Thyroid gland (tissue), 4 donors: Measurements from ENCODE around the gene MITF. TPM values are rescaled to one million over a fixed set of nuclear protein-coding genes. Genes with fewer than 3 reads are reported as not detected.

Experiments
- DNase-seq, 2 donors: peaks; one replicate each; pipeline ENCODE4 v3.0.0-alpha.2; 2019
- H3K27ac ChIP-seq, 3 donors: fragments of 200-600 bp; sonication (generic); 1 replicate in 2 of 3; 2 replicates in 1 of 3; pipeline ENCODE4 v1.5.1; 2016 to 2019; ENCODE audit warnings: mild to moderate bottlenecking in 1 of 3, moderate library complexity in 1 of 3
- H3K27me3 ChIP-seq: fragments of 200-600 bp; sonication (generic); one replicate; pipeline ENCODE4 v1.5.1; 2019
- H3K36me3 ChIP-seq, 2 donors: fragments of 200-600 bp; sonication (generic); one replicate each; pipeline ENCODE4 v1.5.1; 2016 to 2019
- H3K4me1 ChIP-seq, 2 donors: fragments of 200-600 bp; sonication (generic); one replicate each; pipeline ENCODE4 v1.5.1; 2017 to 2019
- H3K4me3 ChIP-seq, 3 donors: fragments of 200-600 bp; sonication (generic); replicated peaks in 1 of 3; 1 replicate in 2 of 3; 2 replicates in 1 of 3; pipeline ENCODE4 v1.5.1; 2016; ENCODE audit warnings: mild to moderate bottlenecking in 1 of 3
- H3K9me3 ChIP-seq: fragments of 200-600 bp; sonication (generic); one replicate; pipeline ENCODE4 v1.5.1; 2017
- POLR2A ChIP-seq, 2 donors: fragments of 450-650 bp; IDR thresholded peaks; one replicate each; pipeline ENCODE4 v1.6.1; 2017; ENCODE audit warnings: antibody characterized with exemption in 2 of 2, mild to moderate bottlenecking in 2 of 2, moderate library complexity in 1 of 2
- WGBS, 2 donors: methylation state at CpG; one replicate each; pipeline ENCODE4 v1.1.5; 2017; 5-methylcytosine and 5-hydroxymethylcytosine counted together
- intact Hi-C: fragments of 100-400 bp; cut with DNase I; formaldehyde crosslinking; loops from one replicate; pipeline ENCODE4 v1.15.1; 2023
- total RNA-seq, 4 donors: library from RNA; depleted of rRNA; stranded (reverse); fragments of >200 nt; gene quantifications; one replicate each; pipeline ENCODE4 v1.2.3, GENCODE V29; 2016
- TF ChIP-seq, protein P1 (sequence below), 6 experiments: fragments of 200-600 bp in 3 of 6; fragments of 450-650 bp in 3 of 6; sonication (generic) in 3 of 6; IDR thresholded peaks; one replicate each; pipeline ENCODE4 v1.5.1; 2016 to 2019; ENCODE audit warnings: antibody characterized with exemption in 6 of 6, mild to moderate bottlenecking in 2 of 6, inconsistent platforms in 1 of 6, moderate library complexity in 1 of 6

MITF gene
- total RNA-seq, 4 donors from 2014 or later, result 22.4 to 52.1 (median 26.4) TPM

DNA sequence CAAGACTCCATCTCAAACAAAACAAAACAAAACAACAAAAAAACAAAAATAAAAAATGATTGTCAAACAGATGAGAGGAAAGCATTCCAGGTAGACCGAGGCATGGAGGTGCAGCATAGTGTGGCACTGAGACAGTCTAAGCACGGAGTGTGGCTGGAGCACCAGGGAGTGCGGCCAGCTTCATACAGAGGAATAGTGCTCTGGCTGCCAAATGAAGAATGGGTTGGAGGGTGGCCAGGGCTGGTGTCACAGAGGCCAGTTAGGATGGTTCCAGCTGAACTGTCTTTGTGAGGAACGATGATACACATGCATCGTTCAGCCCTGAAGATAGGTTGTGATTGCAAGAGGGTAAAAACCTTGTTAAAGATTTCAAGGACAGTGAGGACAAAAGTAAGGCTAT, 28.3 kb downstream of the MITF start:
- Histone ChIP-seq H3K9me3 (no peaks in the 10 kb centered on the region), H3K4me1 (peaks cover 26 to 44% of the 10 kb centered on the region in 2 donors), H3K27ac (no peak overlapping the region), H3K27me3 (no peaks in the 10 kb centered on the region), H3K36me3 (no peaks in the 10 kb centered on the region), H3K4me3 (no peak overlapping the region)
- intact Hi-C loops, result no loop called here
- 60 to 62% methylated on average over 5 of the region's 5 CpGs for WGBS, 2 donors
- DNase-seq, result peak; percentile 11 to 35
- no peak for TF ChIP-seq POLR2A (IDR thresholded peaks at IDR 0.05)
- TF ChIP-seq, protein P1, sequence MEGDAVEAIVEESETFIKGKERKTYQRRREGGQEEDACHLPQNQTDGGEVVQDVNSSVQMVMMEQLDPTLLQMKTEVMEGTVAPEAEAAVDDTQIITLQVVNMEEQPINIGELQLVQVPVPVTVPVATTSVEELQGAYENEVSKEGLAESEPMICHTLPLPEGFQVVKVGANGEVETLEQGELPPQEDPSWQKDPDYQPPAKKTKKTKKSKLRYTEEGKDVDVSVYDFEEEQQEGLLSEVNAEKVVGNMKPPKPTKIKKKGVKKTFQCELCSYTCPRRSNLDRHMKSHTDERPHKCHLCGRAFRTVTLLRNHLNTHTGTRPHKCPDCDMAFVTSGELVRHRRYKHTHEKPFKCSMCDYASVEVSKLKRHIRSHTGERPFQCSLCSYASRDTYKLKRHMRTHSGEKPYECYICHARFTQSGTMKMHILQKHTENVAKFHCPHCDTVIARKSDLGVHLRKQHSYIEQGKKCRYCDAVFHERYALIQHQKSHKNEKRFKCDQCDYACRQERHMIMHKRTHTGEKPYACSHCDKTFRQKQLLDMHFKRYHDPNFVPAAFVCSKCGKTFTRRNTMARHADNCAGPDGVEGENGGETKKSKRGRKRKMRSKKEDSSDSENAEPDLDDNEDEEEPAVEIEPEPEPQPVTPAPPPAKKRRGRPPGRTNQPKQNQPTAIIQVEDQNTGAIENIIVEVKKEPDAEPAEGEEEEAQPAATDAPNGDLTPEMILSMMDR (IDR thresholded peaks at IDR 0.05), result no peak

DNA sequence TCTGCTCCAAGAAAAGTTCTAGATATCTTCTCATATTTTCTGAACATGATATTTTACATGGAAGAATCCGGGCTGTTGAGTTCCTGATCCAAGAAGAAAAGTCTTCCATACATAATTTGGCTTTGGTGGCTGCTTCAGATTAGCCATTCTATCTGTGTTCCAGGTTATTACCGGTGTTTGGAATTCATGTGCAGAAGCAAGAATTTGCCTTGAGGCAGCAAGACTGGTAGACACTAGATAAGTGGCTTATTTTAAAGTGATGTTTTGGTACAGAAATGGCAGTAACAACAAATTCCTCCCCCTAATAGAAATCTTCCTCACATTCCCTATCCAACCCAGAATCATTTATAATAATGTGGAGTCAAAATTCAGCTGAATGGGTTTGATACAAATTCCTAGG, 29.2 kb downstream of the MITF start:
- WGBS, 2 donors, result 96% methylated on average over 2 of the region's 2 CpGs
- no peak for TF ChIP-seq POLR2A (IDR thresholded peaks at IDR 0.05)
- TF ChIP-seq, protein P1 (IDR thresholded peaks at IDR 0.05), result no peak
- no peak overlapping the region for H3K27ac ChIP-seq

DNA sequence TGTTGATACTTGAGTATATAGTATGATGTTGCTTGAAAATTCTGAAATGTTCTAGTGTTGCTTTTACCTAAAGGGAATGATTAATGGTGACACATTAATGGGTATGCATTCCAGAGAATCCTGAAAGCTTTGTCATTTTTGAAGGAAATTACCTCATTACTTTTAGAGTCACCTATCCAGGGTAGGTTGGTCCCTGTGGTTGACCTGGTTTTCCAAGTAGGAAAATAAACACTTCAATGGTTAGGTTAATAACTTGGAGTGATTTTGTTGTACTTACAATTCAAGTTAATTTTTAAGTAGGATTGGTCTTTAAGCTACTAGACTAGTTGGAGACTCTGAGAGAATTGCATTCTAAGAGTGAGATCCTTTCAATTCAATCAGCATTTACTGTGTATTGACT, 31.0 kb downstream of the MITF start:
- Histone ChIP-seq H3K4me1 (peaks cover 14 to 26% of the 10 kb centered on the region in 2 donors), H3K36me3 (no peaks in the 10 kb centered on the region), H3K27ac (peak overlapping the region in 2 of 3 donors; percentile 40 to 67), H3K4me3 (no peak overlapping the region), H3K9me3 (no peaks in the 10 kb centered on the region), H3K27me3 (no peaks in the 10 kb centered on the region)
- no peak for DNase-seq
- TF ChIP-seq, protein P1 (IDR thresholded peaks at IDR 0.05), result no peak
- TF ChIP-seq POLR2A (IDR thresholded peaks at IDR 0.05), result no peak
- intact Hi-C loops, result no loop called here

More for the DNA sequence above, 29.2 kb downstream of the MITF start:
- Histone ChIP-seq H3K4me1 (peaks cover 23 to 39% of the 10 kb centered on the region in 2 donors), H3K27me3 (no peaks in the 10 kb centered on the region), H3K9me3 (no peaks in the 10 kb centered on the region), H3K36me3 (no peaks in the 10 kb centered on the region), H3K4me3 (no peak overlapping the region)
- no peak for DNase-seq
- intact Hi-C loops, result no loop called here

DNA sequence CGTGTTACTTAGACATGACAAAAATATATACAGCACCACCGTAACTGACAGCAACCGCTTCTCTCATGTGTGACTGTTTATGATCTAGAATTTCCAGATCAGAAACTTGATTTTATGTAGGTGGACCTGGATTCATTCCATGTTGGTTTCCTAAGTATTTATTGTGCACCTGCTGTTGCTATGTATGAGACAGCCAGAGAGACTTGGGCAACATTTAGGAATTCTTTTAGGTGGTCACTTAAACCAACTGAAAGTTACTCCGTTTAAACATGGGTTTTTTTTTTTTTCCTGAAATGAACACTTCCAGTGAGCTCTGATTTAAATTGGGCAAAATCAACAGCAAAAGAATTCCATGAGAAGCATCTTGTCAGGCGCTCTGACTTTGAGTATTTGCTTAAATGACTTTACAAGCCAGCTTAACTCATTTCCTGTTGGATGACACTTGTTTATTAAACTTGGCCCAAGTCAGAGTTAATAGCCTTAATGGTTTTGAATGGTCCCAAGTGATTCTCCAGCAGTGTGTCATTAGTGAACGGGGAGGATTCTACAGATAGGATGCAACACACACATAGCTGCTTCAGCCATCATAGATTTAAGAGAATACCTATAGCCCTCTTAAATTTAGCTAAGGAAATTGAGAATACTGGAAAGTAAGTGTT, 31.8 kb downstream of the MITF start:
- Histone ChIP-seq H3K4me1 (peaks cover 14 to 22% of the 10 kb centered on the region in 2 donors), H3K27ac (peak overlapping the region in 2 of 3 donors; percentile 40 to 67), H3K4me3 (no peak overlapping the region), H3K27me3 (no peaks in the 10 kb centered on the region), H3K36me3 (no peaks in the 10 kb centered on the region), H3K9me3 (no peaks in the 10 kb centered on the region)
- no peak for DNase-seq
- 58 to 66% methylated on average over 6 of the region's 6 CpGs for WGBS, 2 donors
- intact Hi-C loops, result no loop called here
- TF ChIP-seq, protein P1 (IDR thresholded peaks at IDR 0.05), result no peak
- TF ChIP-seq POLR2A (IDR thresholded peaks at IDR 0.05), result no peak

DNA sequence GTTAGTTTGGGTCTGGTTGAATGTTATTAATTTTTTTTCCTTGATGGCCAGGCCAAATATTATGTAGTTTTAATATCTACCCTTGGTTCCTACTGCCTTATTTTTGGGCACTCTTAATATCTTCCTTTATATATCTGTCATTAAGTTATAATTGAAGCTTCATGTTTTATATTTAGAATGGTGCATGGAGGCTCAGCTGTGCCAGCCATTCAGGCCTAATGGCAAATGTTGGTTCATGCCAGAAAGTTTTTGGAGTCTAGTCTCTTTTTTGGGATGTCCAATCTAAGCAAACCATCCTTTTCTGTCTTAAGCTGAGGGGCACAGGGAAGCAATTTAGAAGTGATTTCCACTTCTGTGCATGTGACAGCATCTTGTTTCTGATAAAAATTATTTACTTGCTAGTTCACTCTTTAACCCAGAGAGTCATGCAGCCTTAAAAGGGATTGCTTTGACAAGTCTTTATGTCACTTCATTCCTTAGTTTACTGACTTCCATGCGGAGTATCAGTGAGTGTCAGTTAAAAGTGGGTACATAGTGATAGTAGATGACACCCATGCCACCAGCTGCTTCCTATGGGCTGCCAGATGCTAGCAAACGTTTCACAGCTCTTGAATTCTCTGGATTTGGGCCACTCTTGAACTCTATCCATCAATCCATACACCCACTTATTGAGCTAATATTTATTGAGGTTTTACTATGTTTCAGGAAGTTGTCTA, 33.0 kb downstream of the MITF start:
- Histone ChIP-seq H3K9me3 (no peaks in the 10 kb centered on the region), H3K4me1 (peaks cover 14 to 21% of the 10 kb centered on the region in 2 donors), H3K4me3 (no peak overlapping the region), H3K27me3 (no peaks in the 10 kb centered on the region), H3K27ac (no peak overlapping the region), H3K36me3 (no peaks in the 10 kb centered on the region)
- WGBS, 2 donors, result 68 to 90% methylated on average over 2 of the region's 2 CpGs
- DNase-seq, result no peak
- no peak for TF ChIP-seq POLR2A (IDR thresholded peaks at IDR 0.05)
- TF ChIP-seq, protein P1 (IDR thresholded peaks at IDR 0.05), result no peak
- intact Hi-C loops, result no loop called here
